Measurements from ENCODE around the gene PHYHD1.

Gene PHYHD1

DNA sequence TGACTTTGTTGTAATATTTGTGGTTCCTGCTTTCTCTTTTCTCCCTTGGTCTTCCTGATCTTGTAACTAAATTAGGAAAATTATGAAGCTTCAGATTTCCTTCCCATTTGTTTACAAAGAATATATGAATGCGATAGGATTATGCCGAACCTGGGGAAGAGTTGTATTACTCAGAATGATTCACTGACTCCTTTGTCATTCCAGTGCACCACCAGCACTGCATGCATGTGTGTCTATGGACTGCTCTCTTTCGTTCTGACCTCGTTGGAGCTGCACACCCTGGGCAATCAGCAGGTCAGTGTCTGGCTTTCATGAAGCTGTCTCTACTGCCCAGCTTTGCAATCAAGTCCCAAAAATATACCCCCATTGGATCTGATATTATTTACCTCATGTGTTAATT is 52.2 kb downstream of the PHYHD1 start:
- TF ChIP-seq POLR2A (IDR thresholded peaks at IDR 0.05; ENCODE audit: extremely low read depth, insufficient read length), result no peak
- TF ChIP-seq MYC (IDR thresholded peaks at IDR 0.05; ENCODE audit: low read depth, low read length), result no peak
- TF ChIP-seq, protein P1, sequence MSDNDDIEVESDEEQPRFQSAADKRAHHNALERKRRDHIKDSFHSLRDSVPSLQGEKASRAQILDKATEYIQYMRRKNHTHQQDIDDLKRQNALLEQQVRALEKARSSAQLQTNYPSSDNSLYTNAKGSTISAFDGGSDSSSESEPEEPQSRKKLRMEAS (IDR thresholded peaks at IDR 0.05; ENCODE audit: low read depth, low read length), result no peak
- TF ChIP-seq, protein P2, sequence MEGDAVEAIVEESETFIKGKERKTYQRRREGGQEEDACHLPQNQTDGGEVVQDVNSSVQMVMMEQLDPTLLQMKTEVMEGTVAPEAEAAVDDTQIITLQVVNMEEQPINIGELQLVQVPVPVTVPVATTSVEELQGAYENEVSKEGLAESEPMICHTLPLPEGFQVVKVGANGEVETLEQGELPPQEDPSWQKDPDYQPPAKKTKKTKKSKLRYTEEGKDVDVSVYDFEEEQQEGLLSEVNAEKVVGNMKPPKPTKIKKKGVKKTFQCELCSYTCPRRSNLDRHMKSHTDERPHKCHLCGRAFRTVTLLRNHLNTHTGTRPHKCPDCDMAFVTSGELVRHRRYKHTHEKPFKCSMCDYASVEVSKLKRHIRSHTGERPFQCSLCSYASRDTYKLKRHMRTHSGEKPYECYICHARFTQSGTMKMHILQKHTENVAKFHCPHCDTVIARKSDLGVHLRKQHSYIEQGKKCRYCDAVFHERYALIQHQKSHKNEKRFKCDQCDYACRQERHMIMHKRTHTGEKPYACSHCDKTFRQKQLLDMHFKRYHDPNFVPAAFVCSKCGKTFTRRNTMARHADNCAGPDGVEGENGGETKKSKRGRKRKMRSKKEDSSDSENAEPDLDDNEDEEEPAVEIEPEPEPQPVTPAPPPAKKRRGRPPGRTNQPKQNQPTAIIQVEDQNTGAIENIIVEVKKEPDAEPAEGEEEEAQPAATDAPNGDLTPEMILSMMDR (IDR thresholded peaks at IDR 0.05; ENCODE audit: low read depth, low read length), result no peak
- H3K4me3 ChIP-seq (ENCODE audit: low read depth, low read length), result no peak overlapping the region
- DNase-seq (ENCODE audit: low read depth), result no peak

DNA sequence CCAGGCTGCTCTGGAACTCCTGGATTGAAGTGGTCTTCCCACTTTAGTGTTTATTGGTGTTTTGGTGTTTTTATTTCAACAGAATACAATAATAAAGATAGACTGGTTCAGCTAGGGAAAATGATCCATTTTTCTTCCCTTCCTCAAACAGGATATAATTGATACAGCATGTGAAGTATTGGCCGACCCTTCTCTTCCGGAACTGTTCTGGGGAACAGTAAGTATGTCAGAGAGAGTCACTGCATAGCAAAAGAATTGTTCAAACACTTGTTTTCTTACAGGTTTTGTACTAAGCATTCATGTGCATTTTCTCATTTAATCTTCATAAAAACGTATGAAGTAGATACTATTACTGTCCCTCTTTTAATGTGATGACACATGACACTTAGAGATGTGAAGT is 58.3 kb downstream of the PHYHD1 start:
- TF ChIP-seq, protein P1 (IDR thresholded peaks at IDR 0.05; ENCODE audit: low read depth, low read length), result no peak
- TF ChIP-seq MYC (IDR thresholded peaks at IDR 0.05; ENCODE audit: low read depth, low read length) (no peak), POLR2A (IDR thresholded peaks at IDR 0.05; ENCODE audit: extremely low read depth, insufficient read length) (no peak)
- TF ChIP-seq, protein P2 (IDR thresholded peaks at IDR 0.05; ENCODE audit: low read depth, low read length), result no peak
- DNase-seq (ENCODE audit: low read depth), result no peak
- no peak overlapping the region for H3K4me3 ChIP-seq (ENCODE audit: low read depth, low read length)

DNA sequence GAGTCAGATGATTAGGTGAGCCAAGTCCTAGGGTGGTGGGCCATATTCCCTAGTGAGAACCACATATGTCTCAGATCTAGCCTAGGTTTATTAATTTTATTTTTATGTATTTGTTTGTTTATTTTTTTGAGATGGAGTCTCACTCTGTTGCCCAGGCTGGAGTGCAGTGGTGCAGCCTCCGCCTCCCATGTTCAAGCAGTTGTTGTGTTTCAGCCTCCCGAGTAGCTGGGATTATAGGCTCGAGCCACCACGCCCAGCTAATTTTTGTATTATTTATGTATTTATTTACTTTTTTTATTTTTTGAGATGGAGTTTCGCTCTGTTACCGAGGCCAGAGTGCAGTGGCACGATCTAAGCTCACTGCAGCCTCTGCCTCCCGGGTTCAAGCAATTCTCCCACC is 62.8 kb downstream of the PHYHD1 start:
- H3K4me3 ChIP-seq (ENCODE audit: low read depth, low read length), result no peak overlapping the region
- TF ChIP-seq, protein P1 (IDR thresholded peaks at IDR 0.05; ENCODE audit: low read depth, low read length), result no peak
- no peak for TF ChIP-seq POLR2A (IDR thresholded peaks at IDR 0.05; ENCODE audit: extremely low read depth, insufficient read length)
- TF ChIP-seq MYC (IDR thresholded peaks at IDR 0.05; ENCODE audit: low read depth, low read length), result no peak
- TF ChIP-seq, protein P2 (IDR thresholded peaks at IDR 0.05; ENCODE audit: low read depth, low read length), result no peak
- no peak for DNase-seq (ENCODE audit: low read depth)

DNA sequence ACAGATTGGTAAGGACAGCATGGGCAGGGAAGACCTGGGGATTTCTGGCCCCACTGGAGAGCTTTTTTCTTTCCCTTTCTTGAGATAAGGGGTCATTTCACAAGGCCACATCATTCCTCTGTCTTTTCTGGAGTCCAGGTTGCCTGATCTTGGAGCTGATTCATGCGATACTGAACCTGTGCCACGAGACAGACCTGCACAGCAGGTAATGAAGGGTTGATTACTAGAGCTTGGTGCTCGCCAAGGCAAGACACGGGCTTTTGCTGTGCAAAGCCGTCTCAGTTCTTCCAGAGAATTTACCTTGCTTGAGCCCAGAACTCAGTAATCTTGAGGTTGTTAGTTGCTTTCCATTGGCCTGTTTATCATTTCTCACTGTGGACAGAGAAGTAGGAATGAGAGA is 65.9 kb downstream of the PHYHD1 start:
- DNase-seq (ENCODE audit: low read depth), result no peak
- no peak overlapping the region for H3K4me3 ChIP-seq (ENCODE audit: low read depth, low read length)
- TF ChIP-seq, protein P2 (IDR thresholded peaks at IDR 0.05; ENCODE audit: low read depth, low read length), result no peak
- TF ChIP-seq MYC (IDR thresholded peaks at IDR 0.05; ENCODE audit: low read depth, low read length), result no peak
- TF ChIP-seq, protein P1 (IDR thresholded peaks at IDR 0.05; ENCODE audit: low read depth, low read length), result no peak
- TF ChIP-seq POLR2A (IDR thresholded peaks at IDR 0.05; ENCODE audit: extremely low read depth, insufficient read length), result no peak

DNA sequence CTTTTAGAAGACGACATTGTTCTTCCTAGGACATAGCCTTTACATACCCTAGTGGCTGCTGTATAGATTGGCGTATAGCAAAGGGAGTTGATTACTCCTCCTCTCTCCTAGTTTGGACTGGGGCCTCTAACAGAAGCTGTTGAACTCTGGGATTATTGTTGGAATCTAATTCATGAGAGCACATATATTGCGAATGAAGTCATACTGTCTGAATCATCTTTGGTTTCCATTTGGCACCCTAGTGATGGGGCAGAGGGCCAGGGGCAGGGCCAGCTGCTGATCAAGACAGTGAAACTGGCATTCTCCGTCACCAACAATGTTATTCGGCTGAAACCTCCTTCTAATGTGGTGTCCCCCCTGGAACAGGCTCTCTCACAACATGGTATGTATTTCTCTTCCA is 67.0 kb downstream of the PHYHD1 start:
- no peak for DNase-seq (ENCODE audit: low read depth)
- H3K4me3 ChIP-seq (ENCODE audit: low read depth, low read length), result no peak overlapping the region
- TF ChIP-seq MYC (IDR thresholded peaks at IDR 0.05; ENCODE audit: low read depth, low read length) (no peak), POLR2A (IDR thresholded peaks at IDR 0.05; ENCODE audit: extremely low read depth, insufficient read length) (no peak)
- TF ChIP-seq, protein P2 (IDR thresholded peaks at IDR 0.05; ENCODE audit: low read depth, low read length), result no peak
- TF ChIP-seq, protein P1 (IDR thresholded peaks at IDR 0.05; ENCODE audit: low read depth, low read length), result no peak

Measured in NB4 (cell line).